K562 (cell line): ENCODE data around the gene SLC25A45. TPM values are rescaled to one million over a fixed set of nuclear protein-coding genes. Genes with fewer than 3 reads are reported as not detected.

Source experiments
- ARID1B ChIP-seq: fragments of 450-650 bp; IDR thresholded peaks from 2 replicates; pipeline ENCODE4 v1.6.1; 2016; ENCODE audit warnings: antibody characterized with exemption, mild to moderate bottlenecking, inconsistent platforms
- EP400 ChIP-seq: fragments of 450-650 bp; IDR thresholded peaks from 2 replicates; pipeline ENCODE4 v1.6.1; 2017; ENCODE audit warnings: antibody characterized with exemption, mild to moderate bottlenecking, moderate library complexity
- PRMT5 ChIP-seq: sonication (generic); formaldehyde crosslinking; IDR thresholded peaks from 2 replicates; pipeline ENCODE4 v1.5.0; 2020; ENCODE audit warnings: missing genetic modification reagents
- TAL1 ChIP-seq: fragments of 450-650 bp; IDR thresholded peaks from 2 replicates; pipeline ENCODE4 v1.6.1; 2016; ENCODE audit warnings: mild to moderate bottlenecking
- TEAD2 ChIP-seq: fragments of 450-650 bp; IDR thresholded peaks from 2 replicates; pipeline ENCODE4 v1.6.1; 2016; ENCODE audit warnings: missing genetic modification characterization, control low read depth, missing compliant biosample characterization
- ZBTB7A ChIP-seq: IDR thresholded peaks from 2 replicates; pipeline ENCODE4 v1.6.1; 2011; ENCODE audit warnings: low read depth, mild to moderate bottlenecking, low read length, moderate library complexity, borderline replicate concordance; ENCODE audit not compliant: control insufficient read depth
- ZNF24 ChIP-seq: fragments of 450-650 bp; IDR thresholded peaks from 2 replicates; pipeline ENCODE4 v1.6.1; 2016
- ZNF431 ChIP-seq: sonication (generic); formaldehyde crosslinking; IDR thresholded peaks from 2 replicates; pipeline ENCODE4 v1.8.0; 2022; ENCODE audit warnings: mild to moderate bottlenecking, missing genetic modification reagents
- polyA plus RNA-seq, 8 experiments: library from polyadenylated mRNA; depleted of rRNA in 4 of 8; stranded (reverse) in 5 of 8; unstranded in 3 of 8; fragments of >200 nt; fragmentation: Nextera tagmentation in 2 of 8; fragmentation: Illumina TruSeq in 1 of 8; extraction: Ambion mirVana in 2 of 8; extraction: Trizol in 1 of 8; gene quantifications; 2 replicates each; pipeline versions ENCODE4 v1.2.1 to v1.2.3, GENCODE V29; 2011 to 2014; ENCODE audit warnings: inconsistent platforms in 1 of 8, missing spikeins in 1 of 8
- total RNA-seq, 7 experiments: library from RNA; depleted of rRNA in 6 of 7; stranded (reverse); fragments of >200 nt in 6 of 7; fragmentation: Illumina TruSeq in 2 of 7; extraction: Trizol in 2 of 7; gene quantifications; 2 replicates each; pipeline versions ENCODE4 v1.2.1 to v1.2.3, GENCODE V29; 2011 to 2021; ENCODE audit warnings: low replicate concordance in 1 of 7
- TF ChIP-seq, protein P1 (sequence below), 2 experiments: fragments of 450-650 bp in 1 of 2; sonication (generic) in 1 of 2; formaldehyde crosslinking in 1 of 2; IDR thresholded peaks; 2 replicates each; pipeline versions ENCODE4 v1.7.1 to v1.9.0; 2016 to 2022; ENCODE audit warnings: inconsistent platforms in 1 of 2, mild to moderate bottlenecking in 1 of 2, missing genetic modification reagents in 1 of 2
- TF ChIP-seq, protein P2 (sequence below): fragments of 450-650 bp; IDR thresholded peaks from 2 replicates; pipeline ENCODE4 v1.6.1; 2016; ENCODE audit warnings: borderline replicate concordance
- TF ChIP-seq, protein P3 (sequence below): fragments of 450-650 bp; IDR thresholded peaks from 2 replicates; pipeline ENCODE4 v1.6.1; 2017; ENCODE audit warnings: antibody characterized with exemption, mild to moderate bottlenecking

Gene SLC25A45
- total and polyA plus RNA-seq, 9 of the 15 experiments (the other 6 are each of a cell fraction or from before 2014, with no cell fraction given): 0.15 to 2.3 (median 0.68) TPM

DNA sequence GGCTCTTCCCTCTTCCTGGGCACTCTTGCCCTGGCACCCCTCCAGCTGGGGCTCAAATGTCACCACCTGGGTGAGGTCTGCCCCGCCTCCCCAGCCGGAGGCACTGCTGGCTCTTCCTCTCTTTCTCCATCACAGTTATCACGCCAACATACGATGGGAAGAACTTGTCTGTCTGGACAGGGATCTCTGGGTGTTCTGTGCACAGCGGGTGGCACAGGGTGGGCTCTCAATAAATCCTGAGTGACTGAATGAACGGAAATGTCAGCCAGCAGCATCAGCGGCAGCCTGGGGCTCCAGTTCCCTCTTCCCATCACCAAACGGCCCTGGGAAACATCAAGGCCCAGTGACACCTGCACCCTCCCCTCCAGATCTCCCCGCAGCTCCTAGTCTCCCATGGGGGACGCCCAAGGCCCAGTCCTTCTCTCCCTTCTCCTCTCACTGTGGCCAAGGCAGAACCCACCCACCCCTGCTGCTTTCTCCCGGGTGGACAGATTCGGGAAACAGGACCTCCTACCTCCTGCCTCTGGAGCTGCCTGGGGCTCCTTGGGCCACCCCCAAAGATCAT is 440 bp upstream of the SLC25A45 start (continued):
- TF ChIP-seq, protein P1, sequence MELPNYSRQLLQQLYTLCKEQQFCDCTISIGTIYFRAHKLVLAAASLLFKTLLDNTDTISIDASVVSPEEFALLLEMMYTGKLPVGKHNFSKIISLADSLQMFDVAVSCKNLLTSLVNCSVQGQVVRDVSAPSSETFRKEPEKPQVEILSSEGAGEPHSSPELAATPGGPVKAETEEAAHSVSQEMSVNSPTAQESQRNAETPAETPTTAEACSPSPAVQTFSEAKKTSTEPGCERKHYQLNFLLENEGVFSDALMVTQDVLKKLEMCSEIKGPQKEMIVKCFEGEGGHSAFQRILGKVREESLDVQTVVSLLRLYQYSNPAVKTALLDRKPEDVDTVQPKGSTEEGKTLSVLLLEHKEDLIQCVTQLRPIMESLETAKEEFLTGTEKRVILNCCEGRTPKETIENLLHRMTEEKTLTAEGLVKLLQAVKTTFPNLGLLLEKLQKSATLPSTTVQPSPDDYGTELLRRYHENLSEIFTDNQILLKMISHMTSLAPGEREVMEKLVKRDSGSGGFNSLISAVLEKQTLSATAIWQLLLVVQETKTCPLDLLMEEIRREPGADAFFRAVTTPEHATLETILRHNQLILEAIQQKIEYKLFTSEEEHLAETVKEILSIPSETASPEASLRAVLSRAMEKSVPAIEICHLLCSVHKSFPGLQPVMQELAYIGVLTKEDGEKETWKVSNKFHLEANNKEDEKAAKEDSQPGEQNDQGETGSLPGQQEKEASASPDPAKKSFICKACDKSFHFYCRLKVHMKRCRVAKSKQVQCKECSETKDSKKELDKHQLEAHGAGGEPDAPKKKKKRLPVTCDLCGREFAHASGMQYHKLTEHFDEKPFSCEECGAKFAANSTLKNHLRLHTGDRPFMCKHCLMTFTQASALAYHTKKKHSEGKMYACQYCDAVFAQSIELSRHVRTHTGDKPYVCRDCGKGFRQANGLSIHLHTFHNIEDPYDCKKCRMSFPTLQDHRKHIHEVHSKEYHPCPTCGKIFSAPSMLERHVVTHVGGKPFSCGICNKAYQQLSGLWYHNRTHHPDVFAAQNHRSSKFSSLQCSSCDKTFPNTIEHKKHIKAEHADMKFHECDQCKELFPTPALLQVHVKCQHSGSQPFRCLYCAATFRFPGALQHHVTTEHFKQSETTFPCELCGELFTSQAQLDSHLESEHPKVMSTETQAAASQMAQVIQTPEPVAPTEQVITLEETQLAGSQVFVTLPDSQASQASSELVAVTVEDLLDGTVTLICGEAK (IDR thresholded peaks at IDR 0.05): peak; percentile 51
- TF ChIP-seq, protein P1 (CRISPR knock-in tag; IDR thresholded peaks at IDR 0.05): no peak
- TF ChIP-seq, protein P2, sequence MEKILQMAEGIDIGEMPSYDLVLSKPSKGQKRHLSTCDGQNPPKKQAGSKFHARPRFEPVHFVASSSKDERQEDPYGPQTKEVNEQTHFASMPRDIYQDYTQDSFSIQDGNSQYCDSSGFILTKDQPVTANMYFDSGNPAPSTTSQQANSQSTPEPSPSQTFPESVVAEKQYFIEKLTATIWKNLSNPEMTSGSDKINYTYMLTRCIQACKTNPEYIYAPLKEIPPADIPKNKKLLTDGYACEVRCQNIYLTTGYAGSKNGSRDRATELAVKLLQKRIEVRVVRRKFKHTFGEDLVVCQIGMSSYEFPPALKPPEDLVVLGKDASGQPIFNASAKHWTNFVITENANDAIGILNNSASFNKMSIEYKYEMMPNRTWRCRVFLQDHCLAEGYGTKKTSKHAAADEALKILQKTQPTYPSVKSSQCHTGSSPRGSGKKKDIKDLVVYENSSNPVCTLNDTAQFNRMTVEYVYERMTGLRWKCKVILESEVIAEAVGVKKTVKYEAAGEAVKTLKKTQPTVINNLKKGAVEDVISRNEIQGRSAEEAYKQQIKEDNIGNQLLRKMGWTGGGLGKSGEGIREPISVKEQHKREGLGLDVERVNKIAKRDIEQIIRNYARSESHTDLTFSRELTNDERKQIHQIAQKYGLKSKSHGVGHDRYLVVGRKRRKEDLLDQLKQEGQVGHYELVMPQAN: 0 out of 2 replicates have a peak, but pooled peaks have one; percentile 23
- TF ChIP-seq ZNF24 (no peak), ZNF431 (CRISPR knock-in tag) (no peak), EP400 (no peak), ARID1B (no peak), TAL1 (peak; percentile 17), TEAD2 (tag) (no peak), PRMT5 (no peak), ZBTB7A (peak; percentile 40; the same call in 1 of the 2 replicates)
- TF ChIP-seq, protein P3, sequence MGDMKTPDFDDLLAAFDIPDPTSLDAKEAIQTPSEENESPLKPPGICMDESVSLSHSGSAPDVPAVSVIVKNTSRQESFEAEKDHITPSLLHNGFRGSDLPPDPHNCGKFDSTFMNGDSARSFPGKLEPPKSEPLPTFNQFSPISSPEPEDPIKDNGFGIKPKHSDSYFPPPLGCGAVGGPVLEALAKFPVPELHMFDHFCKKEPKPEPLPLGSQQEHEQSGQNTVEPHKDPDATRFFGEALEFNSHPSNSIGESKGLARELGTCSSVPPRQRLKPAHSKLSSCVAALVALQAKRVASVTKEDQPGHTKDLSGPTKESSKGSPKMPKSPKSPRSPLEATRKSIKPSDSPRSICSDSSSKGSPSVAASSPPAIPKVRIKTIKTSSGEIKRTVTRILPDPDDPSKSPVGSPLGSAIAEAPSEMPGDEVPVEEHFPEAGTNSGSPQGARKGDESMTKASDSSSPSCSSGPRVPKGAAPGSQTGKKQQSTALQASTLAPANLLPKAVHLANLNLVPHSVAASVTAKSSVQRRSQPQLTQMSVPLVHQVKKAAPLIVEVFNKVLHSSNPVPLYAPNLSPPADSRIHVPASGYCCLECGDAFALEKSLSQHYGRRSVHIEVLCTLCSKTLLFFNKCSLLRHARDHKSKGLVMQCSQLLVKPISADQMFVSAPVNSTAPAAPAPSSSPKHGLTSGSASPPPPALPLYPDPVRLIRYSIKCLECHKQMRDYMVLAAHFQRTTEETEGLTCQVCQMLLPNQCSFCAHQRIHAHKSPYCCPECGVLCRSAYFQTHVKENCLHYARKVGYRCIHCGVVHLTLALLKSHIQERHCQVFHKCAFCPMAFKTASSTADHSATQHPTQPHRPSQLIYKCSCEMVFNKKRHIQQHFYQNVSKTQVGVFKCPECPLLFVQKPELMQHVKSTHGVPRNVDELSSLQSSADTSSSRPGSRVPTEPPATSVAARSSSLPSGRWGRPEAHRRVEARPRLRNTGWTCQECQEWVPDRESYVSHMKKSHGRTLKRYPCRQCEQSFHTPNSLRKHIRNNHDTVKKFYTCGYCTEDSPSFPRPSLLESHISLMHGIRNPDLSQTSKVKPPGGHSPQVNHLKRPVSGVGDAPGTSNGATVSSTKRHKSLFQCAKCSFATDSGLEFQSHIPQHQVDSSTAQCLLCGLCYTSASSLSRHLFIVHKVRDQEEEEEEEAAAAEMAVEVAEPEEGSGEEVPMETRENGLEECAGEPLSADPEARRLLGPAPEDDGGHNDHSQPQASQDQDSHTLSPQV: no peak
